Muscle layer of duodenum (tissue), 2 donors: Measurements from ENCODE around the gene ALS2CL.

Experiments used
- H3K27ac ChIP-seq: one replicate; pipeline ENCODE4 v1.7.0; 2013; ENCODE audit warnings: mild to moderate bottlenecking, low read length
- H3K27me3 ChIP-seq: one replicate; pipeline ENCODE4 v1.7.0; 2013; ENCODE audit warnings: low read depth, mild to moderate bottlenecking, control low read depth, low read length
- H3K36me3 ChIP-seq, 2 donors: one replicate each; pipeline ENCODE4 v1.7.0; 2013; ENCODE audit warnings: low read length in 2 of 2, control low read depth in 1 of 2, mild to moderate bottlenecking in 1 of 2; ENCODE audit not compliant: insufficient read depth in 2 of 2, control insufficient read depth in 1 of 2
- H3K4me1 ChIP-seq, 2 donors: one replicate each; pipeline ENCODE4 v1.7.0; 2013; ENCODE audit warnings: low read length in 2 of 2, mild to moderate bottlenecking in 2 of 2, control low read depth in 1 of 2, moderate library complexity in 1 of 2; ENCODE audit not compliant: insufficient read depth in 2 of 2, control insufficient read depth in 1 of 2
- H3K4me3 ChIP-seq, 2 donors: one replicate each; pipeline ENCODE4 v1.7.0; 2013; ENCODE audit warnings: low read length in 2 of 2, low read depth in 1 of 2, mild to moderate bottlenecking in 1 of 2
- H3K9me3 ChIP-seq, 2 donors: one replicate each; pipeline ENCODE4 v1.7.0; 2013; ENCODE audit warnings: low read length in 2 of 2, control low read depth in 1 of 2, mild to moderate bottlenecking in 1 of 2; ENCODE audit not compliant: control insufficient read depth in 1 of 2
- donor health status: healthy.

Gene ALS2CL

GRCh38 chr3:46699676-46700523, 6.4 kb upstream of the ALS2CL start:
- Histone ChIP-seq H3K9me3 (no peaks in the 10 kb centered on the region), H3K4me3 (no peak overlapping the region), H3K27me3 (peaks cover 4% of the 10 kb centered on the region), H3K27ac (no peak overlapping the region), H3K36me3 (no peaks in the 10 kb centered on the region), H3K4me1 (peaks cover 11 to 53% of the 10 kb centered on the region in 2 donors)

DNA sequence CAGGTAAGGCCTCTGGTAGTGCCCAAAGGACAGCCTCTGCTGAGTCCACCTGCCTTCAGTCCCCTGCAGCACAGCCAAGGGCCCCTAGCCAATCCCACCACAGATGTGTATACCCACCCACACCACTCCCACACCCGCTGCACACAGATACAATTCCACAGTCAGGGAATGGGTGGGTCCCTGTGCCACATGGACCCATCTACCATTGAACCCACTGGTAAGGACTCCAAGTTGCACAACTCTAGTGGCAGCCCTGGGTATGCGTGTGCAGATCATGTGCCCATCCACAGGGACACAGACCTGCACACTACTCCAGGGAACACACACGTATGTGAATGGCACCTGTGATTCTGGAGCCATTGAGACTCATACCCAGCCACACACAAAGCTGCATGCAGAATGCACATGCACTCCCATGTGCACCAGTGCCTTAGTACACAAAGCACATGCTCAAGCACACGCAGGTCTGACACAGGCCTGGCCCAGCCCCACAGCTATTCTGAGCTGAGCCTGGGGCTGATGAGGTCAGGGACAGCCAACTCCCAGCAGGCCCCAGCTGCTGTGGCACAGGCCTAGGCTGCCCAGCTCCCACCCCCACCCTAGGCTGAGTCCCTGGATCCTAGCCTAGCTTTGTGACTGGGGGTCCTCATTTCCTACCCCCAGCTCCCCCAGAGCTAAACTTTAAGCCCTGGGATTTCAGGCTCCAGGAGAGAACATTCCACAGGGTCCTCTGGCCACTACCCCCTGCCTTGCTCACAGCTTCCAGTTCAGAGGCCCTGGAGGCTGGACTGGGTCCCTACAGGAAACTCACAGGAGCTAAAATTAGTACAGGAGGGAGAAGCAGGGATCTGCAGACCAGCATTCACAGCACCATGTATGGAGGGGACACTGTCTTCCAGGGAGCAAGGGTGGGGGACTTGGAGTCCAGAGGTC, 2.7 kb upstream of the ALS2CL start:
- peak overlapping the region in 1 of 2 donors; percentile 15 for H3K4me3 ChIP-seq
- no peaks in the 10 kb centered on the region for H3K27me3 ChIP-seq
- H3K36me3 ChIP-seq = no peaks in the 10 kb centered on the region
- H3K9me3 ChIP-seq = no peaks in the 10 kb centered on the region
- no peak overlapping the region for H3K27ac ChIP-seq
- H3K4me1 ChIP-seq = peaks cover 13 to 70% of the 10 kb centered on the region in 2 donors

DNA sequence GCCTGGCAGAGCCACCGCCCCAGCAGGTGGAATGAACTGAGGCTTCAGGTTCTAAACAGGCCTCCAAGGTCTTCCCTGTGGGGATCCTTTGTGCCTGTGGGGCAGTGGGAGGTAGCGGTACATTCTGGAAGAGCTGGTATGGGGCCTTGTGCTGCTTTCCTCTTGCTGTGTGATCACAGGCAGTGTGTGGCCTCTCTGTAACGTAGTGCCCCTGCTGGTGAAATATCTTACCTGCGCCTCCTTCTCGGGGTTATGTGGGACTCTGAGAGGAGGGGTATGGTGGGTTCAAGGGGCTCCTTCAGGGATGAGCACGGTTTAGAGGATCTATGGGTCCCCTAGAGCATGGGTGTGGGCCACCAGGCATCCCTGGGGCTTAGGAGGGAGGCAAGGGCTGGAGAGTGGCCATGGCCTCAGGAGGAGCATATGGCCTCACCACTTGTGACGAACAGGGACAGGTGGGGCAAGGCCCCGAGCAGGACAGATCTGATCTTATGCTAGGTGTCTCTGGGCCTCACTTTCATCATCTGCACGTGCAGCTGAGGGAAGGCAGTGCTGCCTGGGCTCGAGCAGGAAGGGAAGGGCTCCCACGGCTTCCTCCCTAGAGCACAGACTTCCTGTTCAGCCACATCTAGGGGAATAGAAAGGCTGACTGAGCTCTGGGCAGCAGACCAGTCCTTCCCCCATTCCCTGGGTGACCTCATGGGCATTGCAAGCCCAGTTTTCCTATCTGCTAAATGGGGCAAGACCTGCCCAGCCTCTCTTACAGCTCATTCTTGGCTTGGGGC, 1.9 kb upstream of the ALS2CL start:
- Histone ChIP-seq H3K4me3 (no peak overlapping the region), H3K27ac (no peak overlapping the region), H3K4me1 (peaks cover 16 to 65% of the 10 kb centered on the region in 2 donors), H3K27me3 (no peaks in the 10 kb centered on the region), H3K36me3 (no peaks in the 10 kb centered on the region), H3K9me3 (no peaks in the 10 kb centered on the region)

DNA sequence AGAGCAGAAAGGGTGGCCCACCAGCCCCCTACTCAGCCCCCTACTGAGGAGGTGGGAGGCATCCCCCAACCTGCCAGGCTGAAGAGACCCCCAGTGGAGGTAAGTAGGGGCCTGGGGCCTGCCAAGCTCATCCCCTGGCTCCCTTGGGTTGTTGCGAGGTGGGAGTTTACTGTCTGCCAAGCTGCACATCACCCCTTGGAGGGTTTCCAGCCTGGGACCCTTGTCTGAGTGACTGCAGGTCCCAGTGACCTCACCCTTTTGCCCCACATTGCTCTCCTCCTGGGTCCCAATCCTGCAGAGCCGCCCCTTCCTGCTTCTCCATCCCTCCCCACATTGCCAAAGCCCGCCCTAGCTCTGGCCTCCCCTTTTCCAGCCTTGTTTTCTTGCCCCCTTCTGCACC, 1.0 kb upstream of the ALS2CL start:
- Histone ChIP-seq H3K36me3 (no peaks in the 10 kb centered on the region), H3K4me3 (peak overlapping the region in 1 of 2 donors; percentile 85), H3K4me1 (peaks cover 16 to 58% of the 10 kb centered on the region in 2 donors), H3K27me3 (no peaks in the 10 kb centered on the region), H3K9me3 (no peaks in the 10 kb centered on the region), H3K27ac (no peak overlapping the region)

DNA sequence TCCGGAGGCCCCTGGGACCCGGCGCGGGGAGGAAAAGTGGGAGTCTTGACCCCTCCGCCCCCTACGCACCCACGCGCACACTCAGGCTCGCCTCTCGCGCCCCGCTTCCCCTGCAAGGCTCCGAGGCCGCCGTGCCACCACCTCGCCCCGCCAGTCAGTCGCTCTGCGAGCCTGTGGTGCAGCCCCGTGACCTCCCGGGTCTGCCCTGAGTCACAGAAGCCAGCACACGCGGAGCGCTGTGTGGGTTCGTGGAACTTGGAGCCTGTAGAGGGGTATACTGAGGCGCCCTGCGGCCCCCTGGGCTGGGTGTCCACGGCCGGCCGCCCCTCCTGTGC, 380 bp upstream of the ALS2CL start:
- H3K4me1 ChIP-seq = peaks cover 16 to 51% of the 10 kb centered on the region in 2 donors

GRCh38 chr3:46692566-46692990, 901 bp downstream of the ALS2CL start:
- no peaks in the 10 kb centered on the region for H3K9me3 ChIP-seq
- no peaks in the 10 kb centered on the region for H3K27me3 ChIP-seq
- H3K36me3 ChIP-seq = no peaks in the 10 kb centered on the region
- H3K27ac ChIP-seq = peak overlapping the region; percentile 60
- H3K4me1 ChIP-seq = peaks cover 16 to 50% of the 10 kb centered on the region in 2 donors
- H3K4me3 ChIP-seq = peak overlapping the region; percentile 70 to 85

More for the DNA sequence above, 380 bp upstream of the ALS2CL start:
- no peaks in the 10 kb centered on the region for H3K9me3 ChIP-seq
- no peaks in the 10 kb centered on the region for H3K36me3 ChIP-seq
- H3K27ac ChIP-seq = no peak overlapping the region
- H3K4me3 ChIP-seq = peak overlapping the region in 1 of 2 donors; percentile 85
- no peaks in the 10 kb centered on the region for H3K27me3 ChIP-seq

DNA sequence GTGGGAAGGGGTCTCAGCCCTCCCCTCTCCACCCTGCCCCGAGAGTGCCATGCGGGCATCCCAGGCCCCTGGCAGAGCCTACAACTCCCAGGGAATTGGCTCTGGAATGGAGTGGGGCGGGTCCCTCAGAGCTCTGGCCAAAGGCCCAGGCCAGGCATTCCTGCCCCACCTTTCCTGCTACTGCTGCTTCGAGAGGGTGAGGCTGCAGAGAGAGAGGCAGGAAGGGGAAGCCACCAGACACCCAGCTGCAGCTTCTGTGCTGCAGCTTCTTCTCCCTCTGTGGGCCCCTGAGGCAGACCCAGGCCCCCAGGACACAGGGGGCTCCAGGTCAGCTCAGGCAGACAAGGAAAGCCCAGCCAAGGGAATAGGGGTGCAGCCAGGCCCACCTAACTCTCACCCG, 2.7 kb downstream of the ALS2CL start:
- peaks cover 11 to 34% of the 10 kb centered on the region in 2 donors for H3K4me1 ChIP-seq
- H3K36me3 ChIP-seq = no peaks in the 10 kb centered on the region
- no peaks in the 10 kb centered on the region for H3K9me3 ChIP-seq
- no peak overlapping the region for H3K27ac ChIP-seq
- H3K27me3 ChIP-seq = no peaks in the 10 kb centered on the region
- H3K4me3 ChIP-seq = no peak overlapping the region

DNA sequence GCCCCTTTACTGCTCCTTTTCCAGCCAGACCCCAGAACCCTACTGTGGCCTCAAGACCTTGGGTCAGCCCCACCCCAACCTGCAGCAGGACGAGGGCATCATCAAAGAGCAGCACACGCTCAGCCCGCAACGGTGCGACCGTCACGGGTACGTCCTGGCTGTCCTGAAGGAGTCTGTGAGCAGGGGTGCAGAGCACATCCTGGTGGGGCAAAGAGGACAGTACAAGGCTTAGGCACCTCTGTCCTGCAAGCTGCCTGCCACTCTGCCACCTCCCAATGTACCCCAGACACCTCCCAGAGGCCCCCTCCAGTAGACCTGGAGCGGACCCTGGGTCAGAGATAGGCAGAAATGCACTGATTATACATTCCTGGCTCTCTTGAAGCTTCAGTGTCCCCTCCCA, 8.0 kb downstream of the ALS2CL start:
- Histone ChIP-seq H3K27ac (no peak overlapping the region), H3K27me3 (no peaks in the 10 kb centered on the region), H3K36me3 (no peaks in the 10 kb centered on the region), H3K9me3 (no peaks in the 10 kb centered on the region), H3K4me3 (no peak overlapping the region), H3K4me1 (peaks cover 0 to 2% of the 10 kb centered on the region in 2 donors)

- no peaks in the 10 kb centered on the region for H3K4me1 ChIP-seq
- no peaks in the 10 kb centered on the region for H3K9me3 ChIP-seq
- H3K36me3 ChIP-seq = no peaks in the 10 kb centered on the region
These were observed 8.6 kb downstream of the ALS2CL start for GRCh38 chr3:46684891-46685290.

GRCh38 chr3:46682974-46683373, 10.5 kb downstream of the ALS2CL start:
- no peaks in the 10 kb centered on the region for H3K36me3 ChIP-seq

More at GRCh38 chr3:46684891-46685290, 8.6 kb downstream of the ALS2CL start:
- no peak overlapping the region for H3K4me3 ChIP-seq
- no peak overlapping the region for H3K27ac ChIP-seq
- H3K27me3 ChIP-seq = no peaks in the 10 kb centered on the region

More at GRCh38 chr3:46682974-46683373, 10.5 kb downstream of the ALS2CL start:
- Histone ChIP-seq H3K4me3 (no peak overlapping the region), H3K27me3 (no peaks in the 10 kb centered on the region), H3K9me3 (no peaks in the 10 kb centered on the region), H3K27ac (no peak overlapping the region), H3K4me1 (no peaks in the 10 kb centered on the region)
